HEK293T (cell line): ENCODE data around the gene DGKD.

Experiments used
- BHLHE40 ChIP-seq: fragments of 450-650 bp; IDR thresholded peaks from 2 replicates; pipeline ENCODE4 v1.6.1; 2016; ENCODE audit warnings: mild to moderate bottlenecking, moderate library complexity, borderline replicate concordance
- CTBP1 ChIP-seq: fragments of 450-650 bp; IDR thresholded peaks from 2 replicates; pipeline ENCODE4 v1.6.1; 2016; ENCODE audit warnings: borderline replicate concordance
- ELF4 ChIP-seq: fragments of 450-650 bp; IDR thresholded peaks from 2 replicates; pipeline ENCODE4 v1.6.1; 2017; ENCODE audit warnings: antibody characterized with exemption
- FOXA1 ChIP-seq: fragments of 450-650 bp; IDR thresholded peaks from 2 replicates; pipeline ENCODE4 v1.6.1; 2016; ENCODE audit warnings: mild to moderate bottlenecking
- FOXK2 ChIP-seq: fragments of 450-650 bp; IDR thresholded peaks from 2 replicates; pipeline ENCODE4 v1.6.1; 2016; ENCODE audit warnings: mild to moderate bottlenecking
- FOXM1 ChIP-seq: fragments of 450-650 bp; IDR thresholded peaks from 2 replicates; pipeline ENCODE4 v1.6.1; 2017; ENCODE audit warnings: mild to moderate bottlenecking, borderline replicate concordance
- HDGF ChIP-seq: fragments of 450-650 bp; IDR thresholded peaks from 2 replicates; pipeline ENCODE4 v1.6.1; 2017; ENCODE audit warnings: antibody characterized with exemption, borderline replicate concordance
- L3MBTL2 ChIP-seq: fragments of 450-650 bp; conservative IDR thresholded peaks from 2 replicates; pipeline ENCODE4 v1.6.1; 2016; ENCODE audit warnings: mild to moderate bottlenecking
- NFRKB ChIP-seq: fragments of 450-650 bp; IDR thresholded peaks from 2 replicates; pipeline ENCODE4 v1.6.1; 2016; ENCODE audit warnings: mild to moderate bottlenecking, moderate library complexity
- SP1 ChIP-seq: fragments of 450-650 bp; IDR thresholded peaks from 2 replicates; pipeline ENCODE4 v1.6.1; 2017
- SUZ12 ChIP-seq: fragments of 450-650 bp; IDR thresholded peaks from 2 replicates; pipeline ENCODE4 v1.6.1; 2016; ENCODE audit warnings: mild to moderate bottlenecking
- TARDBP ChIP-seq: fragments of 450-650 bp; IDR thresholded peaks from 2 replicates; pipeline ENCODE4 v1.6.1; 2016
- ZNF384 ChIP-seq: fragments of 450-650 bp; IDR thresholded peaks from 2 replicates; pipeline ENCODE4 v1.6.1; 2016
- TF ChIP-seq, protein P1 (sequence below): fragments of 450-650 bp; IDR thresholded peaks from 2 replicates; pipeline ENCODE4 v1.6.1; 2016

DNA sequence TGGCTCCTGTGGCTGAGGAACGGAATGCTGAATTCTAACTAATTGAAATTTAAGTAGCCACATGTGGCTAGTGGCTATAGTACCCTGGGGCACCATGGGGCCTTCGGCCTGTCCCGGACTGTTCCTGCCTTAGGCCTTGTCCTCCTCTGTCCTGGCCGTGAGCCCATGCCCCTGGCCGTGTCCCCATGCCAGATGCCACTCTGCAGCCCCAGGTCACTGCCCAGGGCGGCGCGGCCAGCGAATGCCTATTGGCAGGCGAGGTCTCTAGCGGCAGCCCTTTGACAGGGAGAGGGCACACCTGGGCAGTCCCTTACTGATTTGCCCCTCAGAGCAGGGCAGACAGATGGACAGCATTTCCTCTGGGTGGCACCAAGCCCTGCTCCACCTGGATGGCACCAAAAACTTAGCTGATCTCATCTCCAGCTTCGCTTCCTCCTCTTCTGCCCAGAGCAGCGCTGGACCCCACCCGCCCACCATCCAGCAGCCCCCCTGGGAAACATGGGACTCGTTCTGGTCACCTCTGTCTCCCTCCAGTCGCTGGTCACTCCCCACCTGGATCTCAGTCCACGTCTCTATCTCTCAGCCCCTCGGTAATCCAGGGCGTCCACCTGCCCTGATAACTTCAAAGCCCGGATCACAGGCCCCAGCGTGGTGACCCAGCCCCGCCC is 1.1 kb upstream of the DGKD start:
- TF ChIP-seq SUZ12 (no peak), TARDBP (no peak), ZNF384 (no peak), SP1 (no peak), FOXA1 (no peak), NFRKB (no peak), ELF4 (no peak), FOXK2 (no peak), BHLHE40 (no peak), CTBP1 (no peak), FOXM1 (no peak), HDGF (no peak), L3MBTL2 (no peak)
- TF ChIP-seq, protein P1, sequence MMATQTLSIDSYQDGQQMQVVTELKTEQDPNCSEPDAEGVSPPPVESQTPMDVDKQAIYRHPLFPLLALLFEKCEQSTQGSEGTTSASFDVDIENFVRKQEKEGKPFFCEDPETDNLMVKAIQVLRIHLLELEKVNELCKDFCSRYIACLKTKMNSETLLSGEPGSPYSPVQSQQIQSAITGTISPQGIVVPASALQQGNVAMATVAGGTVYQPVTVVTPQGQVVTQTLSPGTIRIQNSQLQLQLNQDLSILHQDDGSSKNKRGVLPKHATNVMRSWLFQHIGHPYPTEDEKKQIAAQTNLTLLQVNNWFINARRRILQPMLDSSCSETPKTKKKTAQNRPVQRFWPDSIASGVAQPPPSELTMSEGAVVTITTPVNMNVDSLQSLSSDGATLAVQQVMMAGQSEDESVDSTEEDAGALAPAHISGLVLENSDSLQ, result no peak
